HepG2 (cell line): ENCODE measurements around the gene SESN3.

Experiments used
- GABPA ChIP-seq, 2 experiments: IDR thresholded peaks; 2 replicates each; pipeline ENCODE4 v1.6.1; 2011 to 2016; ENCODE audit warnings: low read depth in 2 of 2, low read length in 1 of 2, missing biosample characterization in 1 of 2, missing genetic modification characterization in 1 of 2
- SOX13 ChIP-seq, 3 experiments: fragments of 450-650 bp in 1 of 3; sonication (generic) in 1 of 3; formaldehyde crosslinking in 1 of 3; IDR thresholded peaks in 2 of 3; conservative IDR thresholded peaks in 1 of 3; 2 replicates each; pipeline versions ENCODE4 v1.5.0 to v1.6.1; 2016 to 2020; ENCODE audit warnings: antibody characterized with exemption in 1 of 3, mild to moderate bottlenecking in 1 of 3, missing compliant biosample characterization in 1 of 3, missing genetic modification reagents in 1 of 3, moderate library complexity in 1 of 3
- SRY ChIP-seq: sonication (generic); formaldehyde crosslinking; IDR thresholded peaks from 2 replicates; pipeline ENCODE4 v1.8.0; 2022; ENCODE audit warnings: mild to moderate bottlenecking, missing genetic modification reagents
- ZNF274 ChIP-seq: sonication (generic); formaldehyde crosslinking; IDR thresholded peaks from 2 replicates; pipeline ENCODE4 v1.5.1; 2020; ENCODE audit warnings: mild to moderate bottlenecking, missing genetic modification reagents
- ZNF431 ChIP-seq: sonication (generic); formaldehyde crosslinking; IDR thresholded peaks from 2 replicates; pipeline ENCODE4 v1.9.0; 2022; ENCODE audit warnings: missing genetic modification reagents, low read depth, mild to moderate bottlenecking, borderline replicate concordance
- ZNF615 ChIP-seq: sonication (generic); formaldehyde crosslinking; IDR thresholded peaks from 2 replicates; pipeline ENCODE4 v1.5.0; 2020; ENCODE audit warnings: mild to moderate bottlenecking, missing genetic modification reagents, borderline replicate concordance
- ZNF780A ChIP-seq: sonication (generic); formaldehyde crosslinking; IDR thresholded peaks from 2 replicates; pipeline ENCODE4 v1.8.0; 2022; ENCODE audit warnings: mild to moderate bottlenecking, missing genetic modification reagents, moderate library complexity
- TF ChIP-seq, protein P1 (sequence below): sonication (generic); formaldehyde crosslinking; IDR thresholded peaks from 2 replicates; pipeline ENCODE4 v1.5.0; 2020; ENCODE audit warnings: missing genetic modification reagents
- TF ChIP-seq, protein P2 (sequence below): IDR thresholded peaks from 2 replicates; pipeline ENCODE4 v1.6.1; 2016; ENCODE audit warnings: missing compliant biosample characterization, missing genetic modification reagents, borderline replicate concordance
- TF ChIP-seq, protein P3 (sequence below): sonication (generic); formaldehyde crosslinking; IDR thresholded peaks from 2 replicates; pipeline ENCODE4 v1.5.0; 2020; ENCODE audit warnings: mild to moderate bottlenecking, missing genetic modification reagents, moderate library complexity

DNA sequence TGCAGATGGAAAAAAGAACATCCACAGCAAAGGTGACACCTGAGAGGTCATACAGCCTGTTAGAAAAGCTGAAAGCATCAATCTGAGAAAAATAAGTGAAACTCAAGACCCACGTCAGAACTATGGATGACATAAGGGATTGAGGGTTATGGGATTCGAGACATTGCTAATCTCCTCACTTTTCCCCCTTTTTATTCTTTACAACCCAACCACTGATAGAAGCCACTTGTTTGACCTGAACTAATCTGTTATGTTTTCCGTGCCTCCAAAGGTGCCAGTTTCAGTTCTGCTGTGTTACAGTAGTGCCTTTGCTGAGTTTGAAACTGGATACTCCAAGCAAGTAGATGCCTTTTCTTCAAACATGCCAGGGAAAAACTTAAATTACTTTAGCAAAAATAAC is 16.9 kb upstream of the SESN3 start:
- TF ChIP-seq GABPA (IDR thresholded peaks at IDR 0.05; ENCODE audit: low read depth, low read length) (no peak), GABPA (CRISPR knock-in tag; IDR thresholded peaks at IDR 0.05; ENCODE audit: low read depth) (no peak), SRY (CRISPR knock-in tag) (no peak), SOX13 (IDR thresholded peaks at IDR 0.05) (no peak), SOX13 (CRISPR knock-in tag; conservative IDR thresholded peaks at IDR 0.05 in 1 of 2, IDR thresholded peaks at IDR 0.05 in 1 of 2) (no peak), ZNF780A (CRISPR knock-in tag) (no peak), ZNF431 (CRISPR knock-in tag) (no peak), ZNF274 (CRISPR knock-in tag) (no peak), ZNF615 (CRISPR knock-in tag) (no peak)
- TF ChIP-seq, protein P1, sequence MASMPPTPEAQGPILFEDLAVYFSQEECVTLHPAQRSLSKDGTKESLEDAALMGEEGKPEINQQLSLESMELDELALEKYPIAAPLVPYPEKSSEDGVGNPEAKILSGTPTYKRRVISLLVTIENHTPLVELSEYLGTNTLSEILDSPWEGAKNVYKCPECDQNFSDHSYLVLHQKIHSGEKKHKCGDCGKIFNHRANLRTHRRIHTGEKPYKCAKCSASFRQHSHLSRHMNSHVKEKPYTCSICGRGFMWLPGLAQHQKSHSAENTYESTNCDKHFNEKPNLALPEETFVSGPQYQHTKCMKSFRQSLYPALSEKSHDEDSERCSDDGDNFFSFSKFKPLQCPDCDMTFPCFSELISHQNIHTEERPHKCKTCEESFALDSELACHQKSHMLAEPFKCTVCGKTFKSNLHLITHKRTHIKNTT (CRISPR knock-in tag), result no peak
- TF ChIP-seq, protein P2, sequence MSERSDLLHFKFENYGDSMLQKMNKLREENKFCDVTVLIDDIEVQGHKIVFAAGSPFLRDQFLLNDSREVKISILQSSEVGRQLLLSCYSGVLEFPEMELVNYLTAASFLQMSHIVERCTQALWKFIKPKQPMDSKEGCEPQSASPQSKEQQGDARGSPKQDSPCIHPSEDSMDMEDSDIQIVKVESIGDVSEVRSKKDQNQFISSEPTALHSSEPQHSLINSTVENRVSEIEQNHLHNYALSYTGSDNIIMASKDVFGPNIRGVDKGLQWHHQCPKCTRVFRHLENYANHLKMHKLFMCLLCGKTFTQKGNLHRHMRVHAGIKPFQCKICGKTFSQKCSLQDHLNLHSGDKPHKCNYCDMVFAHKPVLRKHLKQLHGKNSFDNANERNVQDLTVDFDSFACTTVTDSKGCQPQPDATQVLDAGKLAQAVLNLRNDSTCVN, result no peak
- TF ChIP-seq, protein P3, sequence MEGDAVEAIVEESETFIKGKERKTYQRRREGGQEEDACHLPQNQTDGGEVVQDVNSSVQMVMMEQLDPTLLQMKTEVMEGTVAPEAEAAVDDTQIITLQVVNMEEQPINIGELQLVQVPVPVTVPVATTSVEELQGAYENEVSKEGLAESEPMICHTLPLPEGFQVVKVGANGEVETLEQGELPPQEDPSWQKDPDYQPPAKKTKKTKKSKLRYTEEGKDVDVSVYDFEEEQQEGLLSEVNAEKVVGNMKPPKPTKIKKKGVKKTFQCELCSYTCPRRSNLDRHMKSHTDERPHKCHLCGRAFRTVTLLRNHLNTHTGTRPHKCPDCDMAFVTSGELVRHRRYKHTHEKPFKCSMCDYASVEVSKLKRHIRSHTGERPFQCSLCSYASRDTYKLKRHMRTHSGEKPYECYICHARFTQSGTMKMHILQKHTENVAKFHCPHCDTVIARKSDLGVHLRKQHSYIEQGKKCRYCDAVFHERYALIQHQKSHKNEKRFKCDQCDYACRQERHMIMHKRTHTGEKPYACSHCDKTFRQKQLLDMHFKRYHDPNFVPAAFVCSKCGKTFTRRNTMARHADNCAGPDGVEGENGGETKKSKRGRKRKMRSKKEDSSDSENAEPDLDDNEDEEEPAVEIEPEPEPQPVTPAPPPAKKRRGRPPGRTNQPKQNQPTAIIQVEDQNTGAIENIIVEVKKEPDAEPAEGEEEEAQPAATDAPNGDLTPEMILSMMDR (CRISPR knock-in tag), result no peak
